Measurements from ENCODE around the gene SPDEF. TPM values are rescaled to one million over a fixed set of nuclear protein-coding genes. Genes with fewer than 3 reads are reported as not detected.

Gene SPDEF
- total RNA-seq, 1 donor: under 0.01 TPM

DNA sequence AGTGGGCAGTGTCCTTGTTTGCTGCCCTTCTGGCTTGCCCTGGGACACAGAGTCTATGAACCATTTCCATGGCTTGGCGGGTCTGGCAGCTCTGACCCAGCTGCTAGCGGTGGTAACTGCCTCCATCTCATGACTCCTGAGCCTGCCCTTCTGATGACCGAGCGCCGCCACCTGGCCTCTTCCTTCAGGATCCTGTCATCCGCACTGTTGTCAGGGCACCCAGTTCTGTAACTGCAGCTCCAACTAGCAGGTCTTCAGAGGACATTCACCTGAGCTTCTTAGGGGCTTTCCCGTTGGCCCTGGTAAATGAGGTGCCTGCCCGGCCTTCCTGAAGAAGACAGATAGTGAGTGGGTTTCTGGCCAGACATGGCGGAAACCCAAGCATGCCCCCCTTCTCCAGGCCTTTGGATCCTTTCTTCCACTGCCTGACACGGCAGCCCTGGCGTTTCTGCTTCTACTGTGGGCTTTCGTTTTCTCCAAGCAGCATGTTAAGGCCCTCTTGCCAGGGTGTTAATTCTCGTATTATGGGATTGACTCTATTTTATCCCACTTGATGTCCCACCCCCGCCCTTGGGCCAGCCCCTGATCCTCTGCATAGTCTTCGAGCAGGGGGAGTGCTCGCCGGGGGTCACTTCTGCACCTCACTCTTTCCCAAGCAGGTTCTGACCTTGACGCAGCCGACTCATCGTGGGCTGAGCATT is 65.6 kb downstream of the SPDEF start:
- DNase-seq (ENCODE audit: low read depth in 2 of 3, low spot score in 2 of 3): no peak

DNA sequence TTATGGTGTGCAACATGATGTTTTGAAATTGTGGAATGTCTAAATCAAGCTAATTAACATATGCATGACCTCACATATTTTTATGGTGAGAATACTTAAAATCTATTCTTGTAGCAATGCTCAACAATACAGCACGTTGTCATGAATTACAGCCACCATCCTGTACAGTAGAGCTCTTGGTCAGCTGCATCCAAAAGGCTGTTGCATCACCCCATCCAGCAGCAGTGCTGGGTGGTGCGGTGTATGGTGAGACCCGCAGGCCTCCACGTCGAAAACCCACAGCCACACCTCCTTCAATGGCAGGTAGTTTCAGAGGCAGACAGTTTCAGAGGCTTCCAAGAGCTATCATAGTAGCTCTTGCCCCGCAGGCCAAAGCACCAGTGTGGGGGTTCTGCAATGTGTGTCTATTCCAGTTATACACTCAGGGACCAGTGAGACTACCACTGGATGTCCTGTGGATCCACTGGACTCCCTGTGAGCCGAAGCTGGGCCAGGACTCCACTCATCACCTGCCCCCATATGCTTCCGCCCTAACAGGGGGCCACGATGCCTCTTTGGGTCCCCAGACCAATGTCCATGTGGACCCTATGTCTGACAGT is 66.8 kb downstream of the SPDEF start:
- DNase-seq (ENCODE audit: low read depth in 2 of 3, low spot score in 2 of 3): no peak

Other genes starting within 250 kb of the SPDEF start
- gene NUDT3, start 163.7 kb downstream of the SPDEF start, total RNA-seq: 28.3 TPM
- 6,119 TPM for gene RPS10, start 130.3 kb downstream of the SPDEF start, total RNA-seq
- gene PACSIN1, start 90.3 kb downstream of the SPDEF start, total RNA-seq: 1.6 TPM
- 36.9 TPM for gene ILRUN, start 140.4 kb upstream of the SPDEF start, total RNA-seq
- gene SNRPC, start 201.2 kb upstream of the SPDEF start, total RNA-seq: 56.8 TPM
- gene BLTP3A, start 235.8 kb upstream of the SPDEF start, total RNA-seq: 12.1 TPM

Measured in hematopoietic multipotent progenitor cell (in vitro differentiated cells).